Fibroblast of skin of right quadriceps (primary cell): Measurements from ENCODE around the gene CNNM2.

Experiments used
- DNase-seq: peaks from one replicate; pipeline ENCODE4 v3.0.0-alpha.2; 2013

The CNNM2 gene

DNA sequence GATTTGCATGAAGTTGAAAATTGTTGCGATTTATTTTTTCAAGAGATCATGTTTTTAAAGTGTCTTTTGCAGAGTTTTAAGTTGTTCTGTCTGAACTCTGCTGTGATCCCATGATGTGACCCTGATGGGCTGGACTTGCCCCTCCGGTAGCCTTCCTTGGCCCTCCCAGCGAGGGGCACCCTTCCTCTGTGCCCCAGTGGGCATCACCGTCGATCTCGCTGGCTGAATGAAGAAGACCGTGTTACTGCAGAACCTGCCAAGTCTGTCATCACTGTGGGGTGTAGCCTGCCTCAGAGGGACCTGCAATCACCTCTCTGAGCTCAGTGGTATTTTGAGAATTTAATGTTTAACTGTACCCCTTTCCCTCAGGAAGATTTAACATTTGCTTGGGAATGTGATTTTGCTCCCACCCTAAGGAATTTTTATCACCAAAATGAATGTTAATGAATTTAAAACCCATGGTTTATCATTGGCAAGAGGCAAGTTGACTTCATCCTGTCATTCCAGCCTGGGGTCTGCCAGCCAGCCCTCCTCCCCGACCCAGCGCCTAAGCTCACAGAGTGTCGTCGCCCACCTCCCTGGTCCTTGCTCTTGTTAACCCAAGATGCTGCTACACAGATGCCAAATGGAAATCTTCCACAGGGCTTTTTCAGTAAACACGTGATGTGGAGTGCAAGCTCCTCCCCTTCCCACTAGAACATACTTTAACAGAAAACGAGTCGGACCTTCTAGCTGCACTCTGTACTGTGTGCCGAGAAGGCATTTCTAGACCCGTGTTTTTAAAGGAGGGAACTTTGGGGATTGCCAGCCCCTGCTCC lies 159.6 kb downstream of the CNNM2 start:
- no peak for DNase-seq

DNA sequence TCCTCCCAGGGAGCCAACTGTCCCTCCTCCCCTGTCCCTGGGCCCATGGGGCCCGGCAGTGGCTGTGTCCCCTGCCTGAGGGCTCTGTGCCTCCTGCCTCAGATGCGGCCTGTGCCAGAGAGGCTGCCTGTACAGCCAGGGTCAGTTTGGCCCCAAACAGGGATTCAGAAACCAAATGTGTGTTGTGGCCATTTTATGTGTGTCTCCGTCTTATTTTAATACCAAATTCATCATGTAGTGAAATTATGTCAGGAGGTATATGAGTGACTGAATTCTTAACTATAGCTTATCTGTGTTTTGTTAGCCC lies 160.2 kb downstream of the CNNM2 start:
- DNase-seq: no peak

DNA sequence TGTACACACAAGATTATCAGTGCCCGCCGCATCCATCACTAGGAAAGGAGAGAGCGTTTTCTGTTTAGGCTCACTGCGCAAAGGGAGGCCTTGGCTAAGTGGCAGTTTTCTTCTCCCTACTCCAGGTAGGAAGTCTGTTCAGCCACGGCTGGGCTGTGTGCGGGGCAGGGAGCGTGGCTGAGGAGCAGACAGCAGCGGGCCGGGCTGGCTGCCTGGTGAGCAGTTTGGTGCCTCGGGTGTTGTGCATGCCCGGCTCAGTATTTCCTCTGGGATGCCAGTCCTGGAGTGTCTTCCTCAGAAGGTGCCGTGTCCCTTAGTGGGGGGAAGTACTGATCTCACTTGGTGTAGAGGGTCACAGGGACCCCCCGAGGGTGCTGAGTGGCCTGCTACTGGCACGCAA lies 160.6 kb downstream of the CNNM2 start:
- DNase-seq: no peak

DNA sequence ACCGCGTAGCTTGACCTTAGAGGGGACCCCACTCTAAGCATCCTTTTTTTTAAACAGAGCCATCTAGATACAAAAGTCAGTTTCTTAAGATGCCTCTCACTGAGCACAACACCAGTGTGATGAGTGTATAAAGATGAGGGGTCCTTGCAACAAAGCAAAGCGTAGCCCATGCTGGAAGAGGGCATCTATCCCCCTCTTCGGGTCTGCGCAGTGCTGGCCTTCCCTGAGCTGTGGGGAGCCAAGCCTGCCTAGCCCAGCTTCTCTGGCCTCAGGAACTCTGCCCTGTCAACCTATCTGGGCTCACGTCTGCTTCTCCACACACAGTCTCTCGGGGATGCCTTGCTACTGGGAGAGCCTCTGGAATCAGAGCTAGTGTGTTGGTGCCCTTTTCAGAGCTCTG lies 161.0 kb downstream of the CNNM2 start:
- DNase-seq: no peak

DNA sequence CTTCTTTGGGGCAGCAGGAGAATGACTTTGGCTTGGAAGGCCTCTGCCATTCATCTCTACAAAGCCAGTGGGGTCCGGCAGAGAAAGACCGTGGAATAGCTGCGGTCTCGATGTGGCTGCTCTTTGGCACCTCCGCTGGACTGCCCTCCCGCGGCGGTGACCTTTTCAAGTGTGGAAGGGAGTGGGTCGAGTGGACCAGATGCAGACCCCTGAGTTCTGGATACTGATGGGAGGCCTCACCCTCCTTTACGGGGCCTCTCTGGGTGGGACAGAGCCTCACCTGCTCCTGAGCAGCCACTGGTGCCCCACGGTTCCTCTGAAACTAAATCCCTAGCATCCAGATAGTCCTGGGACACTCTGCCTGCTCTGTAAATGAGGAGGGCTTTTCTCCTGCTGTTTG lies 161.9 kb downstream of the CNNM2 start:
- no peak for DNase-seq

DNA sequence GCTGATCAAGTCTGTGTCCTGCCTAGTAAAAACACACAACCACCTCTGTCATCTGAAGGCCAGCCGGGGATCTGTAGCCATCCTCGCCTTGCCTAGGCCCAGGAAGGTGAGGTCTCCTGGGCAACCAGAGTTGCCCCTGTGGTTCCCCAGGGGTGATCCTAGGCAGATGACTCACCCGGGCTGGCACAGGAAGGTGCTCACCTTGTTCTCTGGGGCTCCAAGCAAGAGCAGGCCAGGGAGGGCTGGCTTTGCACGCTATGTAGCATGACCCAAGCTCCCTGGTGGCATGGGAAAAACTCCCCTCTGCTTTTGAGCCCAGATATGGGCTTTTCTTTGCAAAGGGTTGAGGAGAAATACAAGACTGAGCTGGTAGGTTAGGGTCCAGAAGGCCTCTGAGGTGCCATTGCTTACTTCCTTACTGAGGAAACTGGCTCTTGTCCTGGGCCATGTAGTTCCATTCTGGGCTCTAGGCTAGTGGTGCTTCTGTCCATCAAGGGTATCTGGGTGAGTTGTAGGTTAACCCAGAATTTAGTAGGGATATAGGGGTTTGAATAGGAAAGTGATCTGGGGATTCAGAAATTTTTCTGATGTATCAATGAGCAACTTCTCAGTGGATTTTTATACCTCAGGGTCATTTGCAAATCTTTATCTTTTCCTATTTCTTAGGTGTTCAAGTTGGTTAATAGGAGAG lies 162.9 kb downstream of the CNNM2 start:
- DNase-seq: no peak

DNA sequence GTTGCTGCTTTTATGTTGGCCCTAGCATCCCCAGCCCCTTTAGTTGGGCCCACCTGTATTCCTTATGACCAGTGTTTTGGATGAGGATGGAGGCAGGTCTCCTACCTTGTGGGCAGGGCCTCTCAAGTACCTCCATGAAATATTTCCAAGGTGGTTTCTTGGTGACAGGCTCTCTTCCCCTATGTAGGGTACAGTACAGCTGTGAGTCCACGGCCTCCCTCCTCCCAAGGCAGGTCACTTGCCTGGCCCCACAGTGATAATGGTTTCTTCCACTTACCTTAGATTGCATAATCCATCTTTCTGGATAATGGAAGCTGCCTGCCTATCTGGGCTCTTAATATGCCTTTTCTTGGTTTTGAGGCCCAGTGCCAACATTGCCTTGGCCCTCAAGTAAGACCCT lies 164.6 kb downstream of the CNNM2 start:
- no peak for DNase-seq

DNA sequence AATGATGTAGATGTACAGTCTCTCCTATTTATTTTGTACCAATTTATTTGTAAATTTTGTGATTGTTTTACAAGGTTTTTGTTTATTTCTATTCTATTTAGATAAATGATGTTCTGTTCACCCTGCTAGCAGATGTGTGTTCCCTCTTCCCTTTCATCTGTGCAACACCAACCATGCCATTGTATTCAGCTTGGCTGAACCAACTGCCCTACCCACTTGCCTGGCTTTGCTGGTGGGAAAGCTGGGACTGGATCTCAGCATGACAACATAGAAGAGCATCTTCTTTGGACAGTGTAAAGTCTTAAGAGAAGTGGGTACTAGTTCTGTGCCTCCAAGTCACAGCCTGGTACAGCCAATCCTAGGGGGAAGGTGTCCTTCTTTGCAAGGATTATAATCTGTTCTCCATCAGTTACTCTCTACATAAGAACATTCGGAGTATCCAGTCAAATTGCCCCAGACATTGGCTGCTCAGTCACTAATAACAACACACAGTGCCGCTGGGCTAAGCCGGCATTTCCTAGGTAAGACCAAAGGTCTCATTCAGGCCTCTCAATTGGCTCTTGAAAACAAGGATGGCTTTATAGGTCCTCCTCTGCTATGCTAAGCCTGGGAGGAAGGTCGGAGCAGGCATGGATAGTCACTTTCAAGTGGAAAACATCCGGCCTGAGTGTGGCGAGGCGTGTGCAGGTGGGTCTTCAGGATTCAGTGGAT lies 165.3 kb downstream of the CNNM2 start:
- DNase-seq: no peak

DNA sequence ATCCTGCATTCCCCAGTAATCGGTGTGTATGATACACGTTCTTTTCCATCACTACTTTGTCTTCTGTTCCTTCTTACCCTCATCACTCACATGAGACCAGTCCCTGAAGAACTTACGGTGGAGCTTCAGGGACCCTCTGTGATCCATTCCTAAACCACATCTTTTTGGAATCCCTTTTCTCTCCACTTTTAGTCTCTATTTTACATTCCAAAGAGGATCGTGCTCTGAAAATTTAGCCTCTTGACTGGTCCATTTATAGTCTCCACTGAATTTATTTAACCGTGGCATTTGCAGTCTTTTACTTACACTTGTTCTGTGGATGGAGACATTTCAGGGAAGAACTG lies 165.9 kb downstream of the CNNM2 start:
- no peak for DNase-seq

DNA sequence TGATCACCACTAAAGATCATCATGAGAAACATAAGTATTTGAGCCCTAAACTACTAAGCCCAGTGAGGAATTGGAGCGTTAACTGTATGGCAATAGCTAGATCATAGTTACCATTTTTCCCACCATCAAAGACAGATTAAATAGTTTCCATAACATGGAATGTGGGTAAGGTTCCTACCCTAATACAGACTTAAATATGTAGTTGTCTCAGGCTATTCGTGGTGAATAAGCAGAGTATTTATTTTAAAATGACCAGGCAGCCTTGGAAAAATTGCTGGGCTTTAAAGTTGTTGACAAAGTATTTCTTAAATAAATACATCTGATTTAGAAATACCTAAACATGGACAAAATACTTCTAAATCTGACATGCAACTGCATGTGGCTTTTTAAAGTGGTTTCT lies 168.2 kb downstream of the CNNM2 start:
- no peak for DNase-seq

DNA sequence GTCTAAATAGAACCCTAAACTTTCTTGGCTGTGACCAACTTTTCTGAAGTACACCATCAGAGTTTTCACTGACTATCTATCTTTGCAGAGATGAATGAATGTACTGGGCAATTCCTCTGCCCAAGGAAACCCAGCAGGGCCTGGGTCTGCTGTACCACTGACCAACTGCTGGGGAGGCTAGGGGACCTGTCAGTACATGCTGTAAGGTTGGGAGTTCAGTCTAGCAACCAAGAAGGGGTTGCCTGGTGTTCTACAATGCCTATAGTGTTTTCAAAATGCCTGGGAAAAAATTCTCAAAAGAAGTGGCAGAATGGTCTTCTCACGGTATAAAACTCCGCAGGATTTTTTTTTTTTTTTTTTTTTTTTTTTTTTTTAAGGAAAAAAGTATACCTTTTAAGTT lies 168.7 kb downstream of the CNNM2 start:
- DNase-seq: no peak

DNA sequence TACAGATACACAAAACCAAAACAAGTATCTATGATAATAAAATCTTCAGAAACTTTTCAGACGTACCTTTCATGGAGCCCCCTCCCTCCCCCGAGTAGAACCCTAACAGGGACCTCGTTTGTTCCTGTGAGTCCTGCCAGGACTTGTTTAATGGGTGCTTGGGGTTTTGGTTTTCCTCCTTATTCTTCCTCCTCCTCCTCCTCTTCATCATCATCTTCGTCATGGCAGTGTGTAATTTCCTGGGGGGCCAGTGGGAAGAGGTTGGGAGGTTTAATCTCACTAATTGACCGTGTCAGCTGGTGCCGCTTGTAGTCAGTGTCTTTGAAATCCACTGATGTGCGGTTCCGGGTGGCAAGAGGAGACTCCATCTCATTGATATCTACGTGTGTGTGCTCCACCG lies 171.4 kb downstream of the CNNM2 start:
- no peak for DNase-seq

DNA sequence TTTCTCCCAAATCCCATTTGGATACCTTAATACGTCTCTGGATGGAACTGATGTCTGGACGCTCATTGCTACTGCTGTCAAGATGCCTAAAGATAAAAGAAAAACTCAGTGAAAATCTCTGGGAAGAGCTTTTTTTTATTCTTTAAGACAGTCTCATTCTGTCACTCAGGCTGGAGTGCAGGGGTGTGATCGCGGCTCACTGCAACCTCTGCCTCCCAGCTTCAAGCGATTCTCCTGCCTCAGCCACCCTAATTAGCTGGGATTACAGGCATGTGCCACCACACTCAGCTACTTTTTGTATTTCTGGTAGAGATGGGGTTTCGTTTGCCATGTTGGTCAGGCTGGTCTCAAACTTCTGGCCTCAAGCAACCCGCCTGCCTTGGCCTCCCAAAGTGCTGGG lies 172.8 kb downstream of the CNNM2 start:
- no peak for DNase-seq

DNA sequence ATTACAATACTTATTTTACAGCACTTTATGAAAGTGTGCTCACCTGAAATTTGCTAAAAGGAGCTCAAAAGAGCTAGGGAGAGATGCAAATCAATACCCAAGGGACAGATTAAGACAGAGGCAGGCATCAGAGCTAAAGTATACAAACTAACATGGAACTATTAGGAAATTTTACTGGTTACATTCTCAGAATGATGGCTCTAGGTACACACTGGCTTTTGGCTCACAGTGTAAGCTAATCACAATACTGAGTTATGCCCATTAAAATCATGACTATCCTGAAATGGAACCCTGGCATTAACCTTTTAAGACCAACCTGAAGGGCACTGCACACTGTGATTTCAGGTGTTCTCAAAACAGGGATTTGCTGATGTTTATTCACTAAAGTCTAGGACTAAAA lies 176.9 kb downstream of the CNNM2 start:
- DNase-seq: no peak

DNA sequence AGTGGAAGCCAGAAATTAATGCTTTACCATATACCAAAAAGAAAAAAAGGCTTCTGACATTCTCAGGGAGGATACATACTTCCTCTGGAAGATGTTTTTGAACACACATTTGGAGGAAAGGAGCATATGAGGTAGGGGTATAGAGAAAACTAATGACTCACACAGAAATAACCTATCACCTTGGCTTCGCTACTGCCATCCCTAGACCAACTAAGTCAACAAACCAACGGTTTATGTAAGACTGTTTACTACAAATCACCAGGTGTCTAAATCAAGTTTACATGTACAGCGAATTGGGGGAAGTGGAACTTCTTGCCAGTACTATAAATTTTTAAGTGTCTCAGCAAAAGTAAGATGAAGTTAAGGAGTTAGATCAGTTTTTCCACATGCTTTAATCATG lies 178.0 kb downstream of the CNNM2 start:
- no peak for DNase-seq

DNA sequence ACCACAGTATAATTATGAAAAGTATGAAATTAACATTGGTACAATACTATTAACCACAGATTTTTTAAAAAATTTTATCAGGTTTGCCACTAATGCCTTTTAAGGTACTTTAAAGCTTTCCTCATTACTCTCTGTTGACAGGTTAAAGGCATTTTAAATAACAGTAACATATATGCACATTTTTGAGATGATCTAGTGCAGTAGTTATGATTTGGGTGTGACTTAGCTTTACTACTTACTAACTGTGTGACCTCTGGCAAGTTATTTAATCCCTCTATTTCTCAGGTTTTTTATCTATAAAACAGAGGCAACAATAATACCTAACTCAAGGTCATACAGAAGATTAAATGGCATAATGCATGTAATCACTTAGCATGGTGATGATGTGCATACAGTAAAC lies 180.1 kb downstream of the CNNM2 start:
- no peak for DNase-seq

DNA sequence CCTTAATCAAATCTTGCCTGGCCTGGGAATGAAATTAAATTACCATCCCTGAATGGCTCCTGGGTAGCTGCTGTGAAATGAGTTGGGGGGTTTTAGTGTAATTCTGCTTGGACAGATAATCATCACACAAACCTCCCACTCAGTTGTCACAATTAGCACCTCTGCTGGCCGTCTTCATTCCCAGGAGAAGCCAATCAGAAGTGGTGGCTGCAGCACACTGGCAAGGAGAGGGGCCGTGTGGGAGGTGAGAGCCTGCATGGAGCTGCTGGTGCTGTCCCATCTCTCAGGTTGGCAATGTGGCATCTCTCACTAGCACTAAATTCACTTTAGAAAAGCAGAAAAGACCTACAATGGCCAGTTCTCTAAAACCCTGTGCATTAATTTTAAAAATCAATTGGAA lies 182.5 kb downstream of the CNNM2 start:
- no peak for DNase-seq

DNA sequence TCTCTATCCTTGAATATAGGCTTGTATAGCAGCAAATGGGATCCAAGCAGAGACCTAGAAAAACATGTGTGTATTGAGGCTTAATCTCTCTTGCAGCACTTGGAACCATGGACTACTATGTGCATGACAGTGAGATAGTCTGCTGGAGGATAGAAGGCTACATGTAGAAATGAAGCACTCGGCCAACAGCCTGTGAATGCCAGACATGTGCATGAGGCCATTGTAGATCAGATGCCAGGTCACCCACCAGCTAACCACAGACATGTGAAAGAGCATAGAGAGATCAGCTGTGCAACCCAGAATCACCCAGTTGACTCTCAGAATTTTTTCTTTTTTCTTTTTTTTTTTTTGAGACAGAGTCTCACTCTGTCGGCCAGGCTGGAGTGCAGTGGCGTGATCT lies 184.1 kb downstream of the CNNM2 start:
- no peak for DNase-seq

DNA sequence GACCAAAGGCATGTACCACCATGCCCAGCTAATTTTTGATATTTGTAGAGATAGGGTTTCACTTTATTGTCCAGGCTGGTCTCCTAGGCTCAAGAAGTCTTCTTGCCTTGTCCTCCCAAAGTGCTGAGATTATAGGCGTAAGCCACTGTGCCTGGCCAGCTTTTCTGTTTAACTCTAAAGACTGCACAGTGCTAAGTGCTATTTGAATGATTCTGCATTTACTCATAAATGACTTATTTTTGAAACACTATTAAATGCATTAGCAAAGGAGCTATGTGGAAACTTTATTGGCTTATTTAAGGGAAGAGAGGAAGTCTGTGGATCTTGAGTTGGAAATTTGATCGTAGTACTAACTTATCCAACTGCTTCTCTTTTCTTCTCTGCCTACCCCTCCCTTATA lies 185.9 kb downstream of the CNNM2 start:
- DNase-seq: no peak

DNA sequence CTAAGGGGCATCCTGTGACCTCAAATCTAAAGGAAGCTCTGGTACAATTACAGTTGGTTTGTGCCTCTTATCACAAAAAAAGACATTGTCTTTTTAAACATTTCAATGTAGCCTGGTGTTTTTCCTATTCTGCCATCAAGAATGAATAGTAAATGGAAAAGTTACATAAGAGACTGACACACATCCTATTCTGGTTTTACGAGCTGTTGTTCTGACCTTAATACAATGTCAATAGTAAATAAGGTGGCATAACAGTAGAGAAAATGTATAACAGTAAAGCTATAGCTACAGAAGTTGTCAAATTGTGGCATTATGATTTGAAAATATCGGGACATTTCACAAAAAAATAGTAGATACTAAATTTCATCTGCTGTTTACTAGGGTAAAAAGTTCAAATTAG lies 186.6 kb downstream of the CNNM2 start:
- no peak for DNase-seq

DNA sequence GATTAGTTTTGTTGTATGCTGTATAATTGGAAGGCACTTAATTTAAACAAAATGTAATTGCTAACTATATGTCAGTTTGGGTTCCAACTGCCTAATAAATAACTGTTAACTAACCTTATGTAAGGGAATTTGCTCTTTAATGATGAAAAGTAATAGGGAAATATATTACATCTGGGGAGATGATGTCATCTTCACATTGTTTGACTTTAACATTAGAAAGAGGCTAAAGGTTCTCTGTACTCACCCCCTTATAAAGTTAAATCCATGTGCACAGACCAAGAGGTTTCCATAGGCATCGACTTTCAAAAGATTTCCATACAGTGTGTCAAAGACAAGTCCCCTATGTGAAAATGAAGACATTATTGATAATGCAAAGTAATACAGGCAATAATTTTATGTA lies 187.4 kb downstream of the CNNM2 start:
- no peak for DNase-seq

DNA sequence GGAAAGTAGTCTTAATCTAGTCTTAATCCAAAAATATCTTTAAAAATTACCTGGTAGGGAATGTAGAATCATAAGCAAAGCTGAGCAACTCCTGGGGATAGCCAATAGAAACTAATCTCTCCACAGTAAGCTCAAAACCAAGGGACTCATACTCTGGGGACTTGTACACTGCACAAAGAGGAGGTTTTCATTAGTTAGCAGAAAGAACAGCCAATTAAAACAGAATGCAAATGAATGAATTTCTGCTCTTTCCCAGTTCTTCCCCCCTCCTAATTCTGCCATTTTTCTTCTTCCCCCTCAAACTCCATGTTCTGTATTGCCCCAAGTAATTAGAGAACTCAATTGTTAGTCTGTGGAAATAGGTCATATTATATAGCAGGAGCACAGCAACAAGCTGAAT lies 188.4 kb downstream of the CNNM2 start:
- DNase-seq: no peak

DNA sequence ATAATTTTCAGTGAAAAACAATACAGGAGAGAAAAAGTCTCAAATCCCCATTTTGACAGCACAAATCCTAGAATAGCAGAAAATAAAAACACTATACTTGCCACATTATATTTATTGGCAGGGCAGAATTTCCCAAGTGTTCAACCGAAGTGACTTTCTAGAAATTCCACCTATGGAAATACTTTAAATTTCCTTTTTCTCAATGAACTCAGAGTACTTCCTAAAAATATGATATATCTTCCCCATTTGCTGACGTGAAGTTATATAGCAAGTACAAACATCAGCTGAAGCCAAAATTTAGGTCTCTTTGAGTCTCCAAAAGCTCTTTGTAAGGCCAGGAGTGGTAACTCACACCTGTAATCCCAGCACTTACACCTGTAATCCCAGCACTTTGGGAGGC lies 191.7 kb downstream of the CNNM2 start:
- no peak for DNase-seq

DNA sequence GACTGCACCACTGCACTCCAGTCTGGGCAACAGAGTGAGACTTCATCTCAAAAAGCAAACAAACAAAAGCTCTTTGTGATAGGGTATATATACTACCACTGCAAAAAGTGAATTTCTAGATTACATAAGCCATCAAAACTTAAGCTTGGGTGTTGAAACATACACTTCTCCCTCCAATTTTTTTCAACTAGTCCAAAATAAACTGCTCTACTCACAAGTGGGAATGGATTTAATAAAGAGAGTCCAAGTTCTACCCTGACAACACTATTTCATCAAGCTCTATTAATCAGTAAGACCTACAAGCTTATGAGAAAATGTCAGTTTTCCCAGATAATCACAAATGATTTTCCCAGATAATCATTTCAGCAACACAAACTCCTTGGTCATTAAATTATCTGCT lies 192.3 kb downstream of the CNNM2 start:
- DNase-seq: no peak
